ENCODE data around the gene SOX15.

DNA sequence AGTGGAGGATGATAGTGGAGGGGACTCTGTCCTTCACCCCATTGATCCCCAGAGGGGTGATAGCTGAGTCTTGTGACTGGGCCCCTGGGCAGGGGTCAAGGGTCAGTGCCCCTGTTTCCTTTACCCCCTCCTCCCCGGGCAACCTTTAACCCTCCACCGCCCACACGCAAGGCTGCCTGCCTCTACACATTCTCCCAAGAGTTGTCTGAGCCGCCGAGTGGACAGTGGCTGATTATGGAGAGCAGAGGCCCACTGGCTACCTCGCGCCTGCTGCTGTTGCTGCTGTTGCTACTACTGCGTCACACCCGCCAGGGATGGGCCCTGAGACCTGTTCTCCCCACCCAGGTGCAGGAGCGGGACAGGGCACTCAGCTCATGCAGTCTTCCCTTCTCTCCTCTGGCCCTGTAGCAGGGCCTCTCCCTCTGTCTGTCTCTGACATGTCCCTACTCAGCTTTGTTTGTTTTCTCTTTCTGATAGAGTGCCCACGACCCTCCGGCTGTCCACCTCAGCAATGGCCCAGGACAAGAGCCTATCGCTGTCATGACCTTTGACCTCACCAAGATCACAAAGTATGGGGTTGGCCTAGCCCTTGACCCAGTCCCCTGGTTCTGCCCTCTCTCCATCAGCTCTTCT, 40.2 kb upstream of the SOX15 start, which contains the start of gene SHBG:
- TF ChIP-seq EZH2 (IDR thresholded peaks at IDR 0.05; ENCODE audit: insufficient read depth, poor library complexity, severe bottlenecking) (no peak), EZH2phosphoT487 (IDR thresholded peaks at IDR 0.05; ENCODE audit: insufficient read depth, low read depth) (no peak)
